Thyroid gland (tissue), 4 donors: ENCODE results near the gene MKNK1. TPM values are rescaled to one million over a fixed set of nuclear protein-coding genes. Genes with fewer than 3 reads are reported as not detected.

Experiments used
- DNase-seq, 2 donors: peaks; one replicate each; pipeline ENCODE4 v3.0.0-alpha.2; 2019
- H3K27ac ChIP-seq, 3 donors: fragments of 200-600 bp; sonication (generic); 1 replicate in 2 of 3; 2 replicates in 1 of 3; pipeline ENCODE4 v1.5.1; 2016 to 2019; ENCODE audit warnings: mild to moderate bottlenecking in 1 of 3, moderate library complexity in 1 of 3
- H3K27me3 ChIP-seq: fragments of 200-600 bp; sonication (generic); one replicate; pipeline ENCODE4 v1.5.1; 2019
- H3K36me3 ChIP-seq, 2 donors: fragments of 200-600 bp; sonication (generic); one replicate each; pipeline ENCODE4 v1.5.1; 2016 to 2019
- H3K4me1 ChIP-seq, 2 donors: fragments of 200-600 bp; sonication (generic); one replicate each; pipeline ENCODE4 v1.5.1; 2017 to 2019
- H3K4me3 ChIP-seq, 3 donors: fragments of 200-600 bp; sonication (generic); replicated peaks in 1 of 3; 1 replicate in 2 of 3; 2 replicates in 1 of 3; pipeline ENCODE4 v1.5.1; 2016; ENCODE audit warnings: mild to moderate bottlenecking in 1 of 3
- H3K9me3 ChIP-seq: fragments of 200-600 bp; sonication (generic); one replicate; pipeline ENCODE4 v1.5.1; 2017
- POLR2A ChIP-seq, 2 donors: fragments of 450-650 bp; IDR thresholded peaks; one replicate each; pipeline ENCODE4 v1.6.1; 2017; ENCODE audit warnings: antibody characterized with exemption in 2 of 2, mild to moderate bottlenecking in 2 of 2, moderate library complexity in 1 of 2
- WGBS, 2 donors: methylation state at CpG; one replicate each; pipeline ENCODE4 v1.1.5; 2017; 5-methylcytosine and 5-hydroxymethylcytosine counted together
- intact Hi-C: fragments of 100-400 bp; cut with DNase I; formaldehyde crosslinking; loops from one replicate; pipeline ENCODE4 v1.15.1; 2023
- total RNA-seq, 4 donors: library from RNA; depleted of rRNA; stranded (reverse); fragments of >200 nt; gene quantifications; one replicate each; pipeline ENCODE4 v1.2.3, GENCODE V29; 2016
- TF ChIP-seq, protein P1 (sequence below), 6 experiments: fragments of 200-600 bp in 3 of 6; fragments of 450-650 bp in 3 of 6; sonication (generic) in 3 of 6; IDR thresholded peaks; one replicate each; pipeline ENCODE4 v1.5.1; 2016 to 2019; ENCODE audit warnings: antibody characterized with exemption in 6 of 6, mild to moderate bottlenecking in 2 of 6, inconsistent platforms in 1 of 6, moderate library complexity in 1 of 6

MKNK1 gene
- total RNA-seq, 4 donors from 2014 or later: 20.8 to 29.6 (median 23.4) TPM

GRCh38 chr1:46592823-46593222, 11.2 kb downstream of the MKNK1 start:
- Histone ChIP-seq H3K4me3 (no peak overlapping the region), H3K36me3 (peaks cover 28 to 29% of the 10 kb centered on the region in 2 donors), H3K27ac (no peak overlapping the region), H3K27me3 (no peaks in the 10 kb centered on the region), H3K4me1 (no peaks in the 10 kb centered on the region), H3K9me3 (no peaks in the 10 kb centered on the region)
- WGBS, 2 donors: 83 to 95% methylated on average over 4 of the region's 4 CpGs
- intact Hi-C loops: no loop called here
- no peak for TF ChIP-seq POLR2A (IDR thresholded peaks at IDR 0.05)
- TF ChIP-seq, protein P1, sequence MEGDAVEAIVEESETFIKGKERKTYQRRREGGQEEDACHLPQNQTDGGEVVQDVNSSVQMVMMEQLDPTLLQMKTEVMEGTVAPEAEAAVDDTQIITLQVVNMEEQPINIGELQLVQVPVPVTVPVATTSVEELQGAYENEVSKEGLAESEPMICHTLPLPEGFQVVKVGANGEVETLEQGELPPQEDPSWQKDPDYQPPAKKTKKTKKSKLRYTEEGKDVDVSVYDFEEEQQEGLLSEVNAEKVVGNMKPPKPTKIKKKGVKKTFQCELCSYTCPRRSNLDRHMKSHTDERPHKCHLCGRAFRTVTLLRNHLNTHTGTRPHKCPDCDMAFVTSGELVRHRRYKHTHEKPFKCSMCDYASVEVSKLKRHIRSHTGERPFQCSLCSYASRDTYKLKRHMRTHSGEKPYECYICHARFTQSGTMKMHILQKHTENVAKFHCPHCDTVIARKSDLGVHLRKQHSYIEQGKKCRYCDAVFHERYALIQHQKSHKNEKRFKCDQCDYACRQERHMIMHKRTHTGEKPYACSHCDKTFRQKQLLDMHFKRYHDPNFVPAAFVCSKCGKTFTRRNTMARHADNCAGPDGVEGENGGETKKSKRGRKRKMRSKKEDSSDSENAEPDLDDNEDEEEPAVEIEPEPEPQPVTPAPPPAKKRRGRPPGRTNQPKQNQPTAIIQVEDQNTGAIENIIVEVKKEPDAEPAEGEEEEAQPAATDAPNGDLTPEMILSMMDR (IDR thresholded peaks at IDR 0.05): no peak
- no peak for DNase-seq

- H3K36me3 ChIP-seq: peaks cover 28 to 32% of the 10 kb centered on the region in 2 donors
- H3K27me3 ChIP-seq: no peaks in the 10 kb centered on the region
- intact Hi-C loops: no loop called here
- TF ChIP-seq POLR2A (IDR thresholded peaks at IDR 0.05): no peak
- TF ChIP-seq, protein P1 (IDR thresholded peaks at IDR 0.05): no peak
- WGBS, 2 donors: 92% methylated on average over 3 of the region's 3 CpGs
- no peak for DNase-seq
- H3K4me3 ChIP-seq: no peak overlapping the region
- no peaks in the 10 kb centered on the region for H3K9me3 ChIP-seq
- H3K4me1 ChIP-seq: no peaks in the 10 kb centered on the region
- H3K27ac ChIP-seq: no peak overlapping the region
Measured at GRCh38 chr1:46589529-46589928, 14.5 kb downstream of the MKNK1 start.

GRCh38 chr1:46587069-46587468, 17.0 kb downstream of the MKNK1 start:
- H3K4me3 ChIP-seq: no peak overlapping the region
- no peaks in the 10 kb centered on the region for H3K4me1 ChIP-seq
- TF ChIP-seq POLR2A (IDR thresholded peaks at IDR 0.05): no peak
- TF ChIP-seq, protein P1 (IDR thresholded peaks at IDR 0.05): no peak
- DNase-seq: no peak
- no peaks in the 10 kb centered on the region for H3K27me3 ChIP-seq
- H3K9me3 ChIP-seq: no peaks in the 10 kb centered on the region
- intact Hi-C loops: no loop called here
- no peak overlapping the region for H3K27ac ChIP-seq
- 84% methylated on average over 7 of the region's 7 CpGs for WGBS, 2 donors
- H3K36me3 ChIP-seq: peaks cover 15 to 25% of the 10 kb centered on the region in 2 donors

DNA sequence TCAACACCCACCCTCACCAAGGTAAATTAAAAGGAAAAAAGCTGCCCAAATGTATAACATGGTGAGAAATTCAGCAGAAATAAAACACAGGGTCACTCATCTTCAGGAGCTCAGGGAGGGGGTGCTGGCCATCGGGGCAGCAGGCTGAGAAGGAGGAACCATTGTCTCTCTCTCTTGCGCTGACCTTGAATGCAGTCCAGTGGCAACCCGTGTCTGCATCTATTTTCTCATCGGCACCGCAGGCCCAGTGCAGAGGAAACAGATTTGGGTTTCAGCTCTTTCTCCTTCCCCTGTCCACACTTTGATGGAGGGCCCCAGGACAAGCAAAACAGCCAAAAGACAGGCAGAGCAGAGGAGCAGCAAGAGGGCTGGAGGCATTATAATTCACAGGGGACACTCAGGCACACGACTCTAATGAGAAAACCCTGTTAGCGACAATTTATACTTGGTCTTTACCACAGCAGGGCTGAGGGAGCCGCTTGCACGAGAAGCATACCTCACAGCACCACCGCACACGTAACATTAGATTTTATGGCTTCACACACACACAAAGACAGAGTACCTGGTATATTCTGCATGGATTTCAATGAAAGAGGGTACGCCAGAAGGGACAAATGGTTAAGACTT, 18.6 kb downstream of the MKNK1 start:
- H3K9me3 ChIP-seq: no peaks in the 10 kb centered on the region
- DNase-seq: no peak
- 86 to 87% methylated on average over 12 of the region's 12 CpGs for WGBS, 2 donors
- intact Hi-C loops: no loop called here
- H3K36me3 ChIP-seq: peaks cover under 1 to 13% of the 10 kb centered on the region in 2 donors
- no peaks in the 10 kb centered on the region for H3K27me3 ChIP-seq
- no peak overlapping the region for H3K4me3 ChIP-seq
- TF ChIP-seq, protein P1 (IDR thresholded peaks at IDR 0.05): no peak
- no peak for TF ChIP-seq POLR2A (IDR thresholded peaks at IDR 0.05)
- no peaks in the 10 kb centered on the region for H3K4me1 ChIP-seq
- no peak overlapping the region for H3K27ac ChIP-seq

DNA sequence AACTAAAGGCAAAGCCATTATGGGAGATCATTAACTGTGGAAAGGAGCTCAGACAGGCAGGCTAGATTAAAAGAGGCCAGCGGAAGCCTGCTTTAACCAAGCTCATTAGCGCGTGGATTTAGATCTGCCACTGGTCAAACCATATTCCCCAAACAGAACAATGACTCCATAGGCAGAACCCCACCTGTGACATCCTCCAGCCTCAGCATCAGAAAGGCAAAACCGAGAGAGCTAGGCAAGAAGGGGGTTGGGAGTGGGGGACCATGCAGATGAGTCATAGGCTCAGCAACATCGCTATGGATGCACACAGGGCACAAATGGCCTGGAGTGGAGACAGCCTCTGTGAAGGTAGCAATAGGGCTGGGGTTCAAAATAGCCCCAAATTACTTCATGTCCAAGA, 20.6 kb downstream of the MKNK1 start:
- H3K4me3 ChIP-seq: no peak overlapping the region
- H3K27ac ChIP-seq: no peak overlapping the region
- no peak for DNase-seq
- peaks cover 6 to 30% of the 10 kb centered on the region in 2 donors for H3K36me3 ChIP-seq
- intact Hi-C loops: no loop called here
- no peaks in the 10 kb centered on the region for H3K27me3 ChIP-seq
- TF ChIP-seq POLR2A (IDR thresholded peaks at IDR 0.05): no peak
- TF ChIP-seq, protein P1 (IDR thresholded peaks at IDR 0.05): no peak
- H3K9me3 ChIP-seq: no peaks in the 10 kb centered on the region
- WGBS, 2 donors: 85 to 89% methylated on average over 5 of the region's 5 CpGs
- H3K4me1 ChIP-seq: no peaks in the 10 kb centered on the region
